H9 (cell line): Measurements from ENCODE around the gene AQP10. TPM values are rescaled to one million over a fixed set of nuclear protein-coding genes. Genes with fewer than 3 reads are reported as not detected.

Experiments used
- DNase-seq: peaks from one replicate; pipeline ENCODE4 v3.0.0-alpha.2; 2017
- H2AFZ ChIP-seq: one replicate; pipeline ENCODE4 v1.6.1; 2013; ENCODE audit warnings: mild to moderate bottlenecking, low read length, control low read depth, moderate library complexity
- H2AK5ac ChIP-seq: 2 replicates; pipeline ENCODE4 v1.6.1; 2013; ENCODE audit warnings: low read length, control low read depth, mixed read lengths; ENCODE audit not compliant: insufficient read length
- H2BK120ac ChIP-seq: one replicate; pipeline ENCODE4 v1.6.1; 2013; ENCODE audit warnings: low read depth, mild to moderate bottlenecking, low read length, control low read depth, inconsistent platforms; ENCODE audit not compliant: poor library complexity, severe bottlenecking
- H2BK12ac ChIP-seq: 2 replicates; pipeline ENCODE4 v1.6.1; 2013; ENCODE audit warnings: low read length, control low read depth, mixed read lengths, low read depth; ENCODE audit not compliant: insufficient read length
- H2BK15ac ChIP-seq: 2 replicates; pipeline ENCODE4 v1.6.1; 2013; ENCODE audit warnings: low read depth, low read length, control low read depth
- H2BK20ac ChIP-seq: one replicate; pipeline ENCODE4 v1.6.1; 2013; ENCODE audit warnings: low read depth, mild to moderate bottlenecking, low read length, control low read depth, inconsistent platforms; ENCODE audit not compliant: poor library complexity, severe bottlenecking
- H2BK5ac ChIP-seq: 2 replicates; pipeline ENCODE4 v1.6.1; 2013; ENCODE audit warnings: low read length, control low read depth, mixed read lengths; ENCODE audit not compliant: insufficient read length
- H3K14ac ChIP-seq: 2 replicates; pipeline ENCODE4 v1.6.1; 2013; ENCODE audit warnings: low read length, control low read depth; ENCODE audit not compliant: insufficient read depth
- H3K18ac ChIP-seq: 2 replicates; pipeline ENCODE4 v1.6.1; 2013; ENCODE audit warnings: low read depth, mild to moderate bottlenecking, mixed read lengths, low read length, control low read depth; ENCODE audit not compliant: insufficient read length
- H3K23ac ChIP-seq: 2 replicates; pipeline ENCODE4 v1.6.1; 2013; ENCODE audit warnings: low read length, control low read depth, mixed read lengths, low read depth; ENCODE audit not compliant: insufficient read length
- H3K23me2 ChIP-seq: 2 replicates; pipeline ENCODE4 v1.6.1; 2013; ENCODE audit warnings: low read depth, mild to moderate bottlenecking, mixed read lengths, low read length, control low read depth; ENCODE audit not compliant: insufficient read length, poor library complexity, severe bottlenecking
- H3K27ac ChIP-seq: 2 replicates; pipeline ENCODE4 v1.5.1; 2013; ENCODE audit warnings: low read length, control low read depth, mixed read lengths, low read depth; ENCODE audit not compliant: insufficient read length
- H3K27me3 ChIP-seq: 2 replicates; pipeline ENCODE4 v1.6.1; 2013; ENCODE audit warnings: low read length, control low read depth, inconsistent platforms; ENCODE audit not compliant: insufficient read depth
- H3K4ac ChIP-seq: 2 replicates; pipeline ENCODE4 v1.6.1; 2013; ENCODE audit warnings: low read depth, mild to moderate bottlenecking, control low read depth, inconsistent platforms, low read length, moderate library complexity
- H3K4me1 ChIP-seq: 2 replicates; pipeline ENCODE4 v1.6.1; 2013; ENCODE audit warnings: low read length, control low read depth, inconsistent platforms; ENCODE audit not compliant: insufficient read depth
- H3K4me2 ChIP-seq: 2 replicates; pipeline ENCODE4 v1.6.1; 2013; ENCODE audit warnings: low read length, control low read depth, mixed read lengths; ENCODE audit not compliant: insufficient read length, insufficient read depth
- H3K56ac ChIP-seq: 2 replicates; pipeline ENCODE4 v1.6.1; 2013; ENCODE audit warnings: low read depth, mild to moderate bottlenecking, mixed read lengths, low read length, control low read depth; ENCODE audit not compliant: insufficient read length
- H3K79me1 ChIP-seq: 2 replicates; pipeline ENCODE4 v1.6.1; 2013; ENCODE audit warnings: low read depth, mild to moderate bottlenecking, moderate library complexity, low read length, control low read depth, inconsistent platforms; ENCODE audit not compliant: insufficient read depth, poor library complexity, severe bottlenecking
- H3K79me2 ChIP-seq: 2 replicates; pipeline ENCODE4 v1.6.1; 2013; ENCODE audit warnings: low read length, control low read depth, inconsistent platforms; ENCODE audit not compliant: insufficient read depth
- H3K9ac ChIP-seq: 2 replicates; pipeline ENCODE4 v1.6.1; 2013; ENCODE audit warnings: low read length, control low read depth, mixed read lengths; ENCODE audit not compliant: insufficient read length; ENCODE audit errors: extremely low read depth
- H3K9me3 ChIP-seq: one replicate; pipeline ENCODE4 v1.6.1; 2013; ENCODE audit warnings: low read depth, low read length, inconsistent platforms; ENCODE audit not compliant: control insufficient read depth
- H3T11ph ChIP-seq: one replicate; pipeline ENCODE4 v1.6.1; 2013; ENCODE audit warnings: mild to moderate bottlenecking, low read length, control low read depth, inconsistent platforms
- H4K20me1 ChIP-seq: one replicate; pipeline ENCODE4 v1.6.1; 2013; ENCODE audit not compliant: control insufficient read depth, insufficient read length, insufficient read depth
- H4K5ac ChIP-seq: 2 replicates; pipeline ENCODE4 v1.6.1; 2013; ENCODE audit warnings: low read depth, mild to moderate bottlenecking, mixed read lengths, low read length, control low read depth; ENCODE audit not compliant: insufficient read length
- H4K8ac ChIP-seq: replicated peaks from 2 replicates; pipeline ENCODE4 v1.6.1; 2013; ENCODE audit warnings: low read length, control low read depth, mixed read lengths, low read depth; ENCODE audit not compliant: insufficient read length
- H4K91ac ChIP-seq: 2 replicates; pipeline ENCODE4 v1.6.1; 2013; ENCODE audit warnings: low read depth, mild to moderate bottlenecking, moderate library complexity, mixed read lengths, low read length, control low read depth; ENCODE audit not compliant: insufficient read length
- H3K27ac Mint-ChIP-seq, 3 experiments: 2 replicates in 2 of 3; 3 replicates in 1 of 3; pipeline ENCODE4 v1.8.0; 2020 to 2021; ENCODE audit warnings: mixed read lengths in 3 of 3, mild to moderate bottlenecking in 1 of 3, moderate library complexity in 1 of 3
- H3K27me3 Mint-ChIP-seq: 2 replicates; pipeline ENCODE4 v1.8.0; 2021; ENCODE audit warnings: low read depth, mild to moderate bottlenecking, moderate library complexity, mixed read lengths
- H3K36me3 Mint-ChIP-seq, 3 experiments: 2 replicates in 2 of 3; 3 replicates in 1 of 3; pipeline ENCODE4 v1.8.0; 2020 to 2021; ENCODE audit warnings: low read depth in 3 of 3, mixed read lengths in 3 of 3; ENCODE audit not compliant: insufficient read depth in 1 of 3
- H3K4me1 Mint-ChIP-seq, 2 experiments: 2 replicates each; pipeline ENCODE4 v1.8.0; 2020; ENCODE audit warnings: mixed read lengths in 2 of 2
- H3K4me3 Mint-ChIP-seq, 2 experiments: 2 replicates in 1 of 2; 3 replicates in 1 of 2; pipeline ENCODE4 v1.8.0; 2020 to 2021; ENCODE audit warnings: mild to moderate bottlenecking in 2 of 2, mixed read lengths in 2 of 2, moderate library complexity in 1 of 2
- H3K9me3 Mint-ChIP-seq, 2 experiments: 2 replicates in 1 of 2; 3 replicates in 1 of 2; pipeline ENCODE4 v1.8.0; 2020; ENCODE audit warnings: mild to moderate bottlenecking in 2 of 2, mixed read lengths in 2 of 2, moderate library complexity in 1 of 2
- CTCF ChIP-seq: fragments of 200-600 bp; sonication (generic); conservative IDR thresholded peaks from 3 replicates; pipeline ENCODE4 v1.8.0; 2021; ENCODE audit warnings: antibody characterized with exemption, mild to moderate bottlenecking
- WGBS: extraction: QIAGEN DNeasy Blood & Tissue Kit; methylation state at CpG from one replicate; pipeline ENCODE4 v1.1.7; 2013; ENCODE audit warnings: missing lambda C conversion rate, low lambda C conversion rate, mixed read lengths; ENCODE audit not compliant: insufficient read length; ENCODE audit errors: extremely low coverage; 5-methylcytosine and 5-hydroxymethylcytosine counted together
- total RNA-seq: library from RNA; stranded (reverse); gene quantifications from 2 replicates; pipeline ENCODE4 v1.2.1, GENCODE V29; 2021

The AQP10 gene
- total RNA-seq, 1 experiment from 2014 or later = not detected

GRCh38 chr1:154326546-154327465 is 5.9 kb downstream of the AQP10 start:
- Histone ChIP-seq H2BK120ac (no peak overlapping the region), H3K23me2 (peaks cover 16% of the 10 kb centered on the region), H3K4me1 (peaks cover 12% of the 10 kb centered on the region; the same call in 1 of the 2 replicates), H3K9me3 (no peaks in the 10 kb centered on the region), H3K4ac (no peak overlapping the region), H3K23ac (no peak overlapping the region), H2BK12ac (no peak overlapping the region), H4K8ac (no peak overlapping the region), H4K20me1 (no peaks in the 10 kb centered on the region), H3K27me3 (no peaks in the 10 kb centered on the region), H3T11ph (no peak overlapping the region), H2BK20ac (no peak overlapping the region), H2BK15ac (0 out of 2 replicates have a peak overlapping the region, but pooled peaks have one; percentile 14), H2BK5ac (no peak overlapping the region), H3K18ac (peak overlapping the region; percentile 56), H3K79me1 (no peaks in the 10 kb centered on the region), H3K4me2 (peak overlapping the region; percentile 62), H4K5ac (no peak overlapping the region), H3K27ac (no peak overlapping the region), H3K14ac (0 out of 2 replicates have a peak overlapping the region, but pooled peaks have one; percentile 36), H2AFZ (no peak overlapping the region), H3K56ac (no peak overlapping the region), H4K91ac (peak overlapping the region; percentile 13), H3K79me2 (peaks cover 2% of the 10 kb centered on the region; the same call in 1 of the 2 replicates), H2AK5ac (no peak overlapping the region), H3K9ac (no peak overlapping the region)
- WGBS = no CpG with 5 or more reads among the region's 6 CpGs
- Mint-ChIP-seq H3K27ac (peak overlapping the region in 2 of 3 experiments; percentile 44 to 93; a peak in 3 of 7 replicates), H3K4me1 (peaks cover 31 to 39% of the 10 kb centered on the region in 2 experiments), H3K27me3 (peaks cover 13% of the 10 kb centered on the region), H3K4me3 (peak overlapping the region; percentile 93 to 98), H3K9me3 (no peaks in the 10 kb centered on the region), H3K36me3 (peaks cover 12 to 22% (median 20%) of the 10 kb centered on the region in 3 experiments)
- peak; percentile 27 for DNase-seq
- peak; percentile 35 for TF ChIP-seq CTCF
